DMS 273 treated with DMSO at 0.1 percent for 48 hours (cell line): Measurements from ENCODE around the gene MLLT1.

Source experiments
- DNase-seq: peaks from one replicate; lab custom pipeline; 2025; lab: John Stamatoyannopoulos, UW

The MLLT1 gene

GRCh38 chr19:6235031-6235951, 44.5 kb downstream of the MLLT1 start:
- DNase-seq, result no peak

- DNase-seq, result no peak
Measured at GRCh38 chr19:6234527-6234926, 45.2 kb downstream of the MLLT1 start.

GRCh38 chr19:6233827-6234511, 45.8 kb downstream of the MLLT1 start:
- DNase-seq, result no peak

- no peak for DNase-seq
Measured at GRCh38 chr19:6233056-6233826, 46.5 kb downstream of the MLLT1 start.

- no peak for DNase-seq
Measured at GRCh38 chr19:6232601-6233055, 47.1 kb downstream of the MLLT1 start.

- DNase-seq, result no peak
Measured at GRCh38 chr19:6230991-6231448, 48.8 kb downstream of the MLLT1 start.

- no peak for DNase-seq
Measured at GRCh38 chr19:6229951-6230712, 49.6 kb downstream of the MLLT1 start.

- no peak for DNase-seq
Measured at GRCh38 chr19:6229216-6229913, 50.4 kb downstream of the MLLT1 start.

- no peak for DNase-seq
Measured at GRCh38 chr19:6228551-6229215, 51.1 kb downstream of the MLLT1 start.

GRCh38 chr19:6227936-6228325, 51.8 kb downstream of the MLLT1 start:
- DNase-seq, result no peak

GRCh38 chr19:6227156-6227935, 52.4 kb downstream of the MLLT1 start:
- no peak for DNase-seq

- no peak for DNase-seq
Measured at GRCh38 chr19:6226444-6227155, 53.2 kb downstream of the MLLT1 start.

GRCh38 chr19:6226012-6226411, 53.8 kb downstream of the MLLT1 start:
- no peak for DNase-seq

GRCh38 chr19:6225232-6225865, 54.4 kb downstream of the MLLT1 start:
- no peak for DNase-seq

GRCh38 chr19:6224308-6224675, 55.5 kb downstream of the MLLT1 start:
- DNase-seq, result no peak

- no peak for DNase-seq
Measured at GRCh38 chr19:6223461-6224307, 56.1 kb downstream of the MLLT1 start.

- DNase-seq, result no peak
Measured at GRCh38 chr19:6222884-6223283, 56.9 kb downstream of the MLLT1 start.
